HUES48 (cell line): ENCODE results near the gene BICD1.

Experiments used
- H3K27ac ChIP-seq: one replicate; pipeline ENCODE4 v1.7.0; 2013; ENCODE audit warnings: low read depth, low read length, inconsistent platforms
- H3K27me3 ChIP-seq: 2 replicates; pipeline ENCODE4 v1.6.1; 2013; ENCODE audit warnings: mild to moderate bottlenecking, low read length; ENCODE audit not compliant: control insufficient read depth, insufficient read depth
- H3K36me3 ChIP-seq: 2 replicates; pipeline ENCODE4 v1.6.1; 2013; ENCODE audit warnings: low read length; ENCODE audit not compliant: control insufficient read depth, insufficient read depth
- H3K4me1 ChIP-seq: 2 replicates; pipeline ENCODE4 v1.6.1; 2013; ENCODE audit warnings: mild to moderate bottlenecking, low read length; ENCODE audit not compliant: control insufficient read depth, insufficient read depth
- H3K4me3 ChIP-seq: 2 replicates; pipeline ENCODE4 v1.5.1; 2013; ENCODE audit warnings: mild to moderate bottlenecking, low read depth, low read length
- H3K9ac ChIP-seq: 2 replicates; pipeline ENCODE4 v1.6.1; 2013; ENCODE audit warnings: mild to moderate bottlenecking, low read depth, low read length, moderate library complexity
- H3K9me3 ChIP-seq: 2 replicates; pipeline ENCODE4 v1.6.1; 2013; ENCODE audit warnings: low read length; ENCODE audit not compliant: control insufficient read depth, insufficient read depth

BICD1 gene

GRCh38 chr12:32140877-32141276 lies 34.2 kb downstream of the BICD1 start:
- H3K27me3 ChIP-seq, result no peaks in the 10 kb centered on the region
- H3K4me3 ChIP-seq, result 0 out of 2 replicates have a peak overlapping the region, but pooled peaks have one; percentile 6
- no peaks in the 10 kb centered on the region for H3K9me3 ChIP-seq
- no peak overlapping the region for H3K9ac ChIP-seq
- no peaks in the 10 kb centered on the region; the same call in none of the 2 replicates for H3K36me3 ChIP-seq
- H3K27ac ChIP-seq, result peak overlapping the region; percentile 89
- peaks cover 44% of the 10 kb centered on the region for H3K4me1 ChIP-seq

- Histone ChIP-seq H3K4me1 (peaks cover 31% of the 10 kb centered on the region), H3K27me3 (no peaks in the 10 kb centered on the region), H3K4me3 (no peak overlapping the region), H3K9me3 (no peaks in the 10 kb centered on the region), H3K9ac (no peak overlapping the region), H3K27ac (no peak overlapping the region), H3K36me3 (0 out of 2 replicates have a peak, but pooled peaks cover 4% of the 10 kb centered on the region)
These were observed 38.4 kb downstream of the BICD1 start for GRCh38 chr12:32145096-32145495.

- Histone ChIP-seq H3K27me3 (no peaks in the 10 kb centered on the region), H3K27ac (no peak overlapping the region), H3K36me3 (peaks cover 5% of the 10 kb centered on the region; the same call in 1 of the 2 replicates), H3K4me1 (peaks cover 22% of the 10 kb centered on the region), H3K9ac (no peak overlapping the region), H3K4me3 (no peak overlapping the region), H3K9me3 (no peaks in the 10 kb centered on the region)
These were observed 39.6 kb downstream of the BICD1 start for GRCh38 chr12:32146074-32146873.

- Histone ChIP-seq H3K27me3 (no peaks in the 10 kb centered on the region), H3K36me3 (peaks cover 15% of the 10 kb centered on the region), H3K27ac (no peak overlapping the region), H3K9me3 (no peaks in the 10 kb centered on the region), H3K4me1 (peaks cover 11% of the 10 kb centered on the region), H3K4me3 (no peak overlapping the region), H3K9ac (no peak overlapping the region)
These were observed 41.7 kb downstream of the BICD1 start for GRCh38 chr12:32148372-32148771.

GRCh38 chr12:32149489-32149888 lies 42.8 kb downstream of the BICD1 start:
- Histone ChIP-seq H3K36me3 (peaks cover 19% of the 10 kb centered on the region), H3K4me3 (no peak overlapping the region), H3K27ac (no peak overlapping the region), H3K9me3 (no peaks in the 10 kb centered on the region), H3K4me1 (peaks cover 10% of the 10 kb centered on the region), H3K9ac (no peak overlapping the region), H3K27me3 (no peaks in the 10 kb centered on the region)

GRCh38 chr12:32151086-32151485 lies 44.4 kb downstream of the BICD1 start:
- H3K9me3 ChIP-seq, result no peaks in the 10 kb centered on the region
- H3K4me3 ChIP-seq, result no peak overlapping the region
- H3K27ac ChIP-seq, result no peak overlapping the region
- no peaks in the 10 kb centered on the region for H3K27me3 ChIP-seq
- no peak overlapping the region for H3K9ac ChIP-seq
- peaks cover 23% of the 10 kb centered on the region for H3K4me1 ChIP-seq
- peaks cover 20% of the 10 kb centered on the region for H3K36me3 ChIP-seq

- peaks cover 28% of the 10 kb centered on the region for H3K4me1 ChIP-seq
- H3K27ac ChIP-seq, result no peak overlapping the region
- no peaks in the 10 kb centered on the region for H3K27me3 ChIP-seq
These were observed 44.9 kb downstream of the BICD1 start for GRCh38 chr12:32151552-32151951.

GRCh38 chr12:32155041-32155440 lies 48.4 kb downstream of the BICD1 start:
- H3K36me3 ChIP-seq, result peaks cover 28% of the 10 kb centered on the region
- H3K27ac ChIP-seq, result peak overlapping the region; percentile 14
- peaks cover 36% of the 10 kb centered on the region for H3K4me1 ChIP-seq
- H3K4me3 ChIP-seq, result no peak overlapping the region
- no peaks in the 10 kb centered on the region for H3K27me3 ChIP-seq
- no peaks in the 10 kb centered on the region for H3K9me3 ChIP-seq
- no peak overlapping the region for H3K9ac ChIP-seq

More at GRCh38 chr12:32151552-32151951, 44.9 kb downstream of the BICD1 start:
- H3K36me3 ChIP-seq, result peaks cover 25% of the 10 kb centered on the region
- H3K9ac ChIP-seq, result no peak overlapping the region
- no peaks in the 10 kb centered on the region for H3K9me3 ChIP-seq
- H3K4me3 ChIP-seq, result no peak overlapping the region

- Histone ChIP-seq H3K9ac (no peak overlapping the region), H3K4me3 (no peak overlapping the region), H3K4me1 (peaks cover 36% of the 10 kb centered on the region), H3K36me3 (peaks cover 29% of the 10 kb centered on the region), H3K27ac (peak overlapping the region; percentile 45), H3K27me3 (no peaks in the 10 kb centered on the region), H3K9me3 (no peaks in the 10 kb centered on the region)
These were observed 49.4 kb downstream of the BICD1 start for GRCh38 chr12:32155961-32156529.

GRCh38 chr12:32158525-32158924 lies 51.9 kb downstream of the BICD1 start:
- Histone ChIP-seq H3K36me3 (peaks cover 25% of the 10 kb centered on the region), H3K27me3 (no peaks in the 10 kb centered on the region), H3K27ac (no peak overlapping the region), H3K9ac (no peak overlapping the region), H3K9me3 (no peaks in the 10 kb centered on the region), H3K4me1 (peaks cover 36% of the 10 kb centered on the region), H3K4me3 (no peak overlapping the region)

GRCh38 chr12:32159381-32159780 lies 52.7 kb downstream of the BICD1 start:
- H3K9me3 ChIP-seq, result no peaks in the 10 kb centered on the region
- no peak overlapping the region for H3K4me3 ChIP-seq
- H3K4me1 ChIP-seq, result peaks cover 29% of the 10 kb centered on the region
- H3K27ac ChIP-seq, result no peak overlapping the region
- no peak overlapping the region for H3K9ac ChIP-seq
- H3K27me3 ChIP-seq, result no peaks in the 10 kb centered on the region
- H3K36me3 ChIP-seq, result peaks cover 22% of the 10 kb centered on the region
